Liver (tissue), 9 donors: Measurements from ENCODE around the gene RELT. TPM values are rescaled to one million over a fixed set of nuclear protein-coding genes. Genes with fewer than 3 reads are reported as not detected.

Experiments used
- DNase-seq: peaks from one replicate; pipeline ENCODE4 v3.0.0-alpha.2; 2017; ENCODE audit warnings: low spot score
- H3K27ac ChIP-seq, 2 donors: one replicate each; pipeline ENCODE4 v1.7.0; 2013; ENCODE audit warnings: inconsistent platforms in 2 of 2, low read length in 2 of 2, control low read depth in 1 of 2, low read depth in 1 of 2, mild to moderate bottlenecking in 1 of 2
- H3K27me3 ChIP-seq, 4 donors: one replicate each; pipeline versions ENCODE4 v1.6.1 to v1.7.0; 2013; ENCODE audit warnings: low read length in 3 of 4, inconsistent platforms in 1 of 4, mild to moderate bottlenecking in 1 of 4, moderate library complexity in 1 of 4; ENCODE audit not compliant: control insufficient read depth in 4 of 4, insufficient read depth in 4 of 4
- H3K36me3 ChIP-seq, 4 donors: one replicate each; pipeline versions ENCODE4 v1.6.1 to v1.7.0; 2013; ENCODE audit warnings: low read length in 3 of 4, mild to moderate bottlenecking in 3 of 4, low read depth in 1 of 4, moderate library complexity in 1 of 4; ENCODE audit not compliant: control insufficient read depth in 4 of 4, insufficient read depth in 3 of 4
- H3K4me1 ChIP-seq, 4 donors: one replicate each; pipeline versions ENCODE4 v1.6.1 to v1.7.0; 2013; ENCODE audit warnings: low read length in 3 of 4, mild to moderate bottlenecking in 3 of 4, moderate library complexity in 1 of 4; ENCODE audit not compliant: control insufficient read depth in 4 of 4, insufficient read depth in 4 of 4
- H3K4me3 ChIP-seq, 3 donors: one replicate each; pipeline versions ENCODE4 v1.6.1 to v1.7.0; 2013; ENCODE audit warnings: low read length in 3 of 3, control low read depth in 1 of 3, low read depth in 1 of 3, mild to moderate bottlenecking in 1 of 3
- H3K9ac ChIP-seq, 2 donors: one replicate each; pipeline ENCODE4 v1.7.0; 2013; ENCODE audit warnings: low read length in 2 of 2, mild to moderate bottlenecking in 2 of 2, moderate library complexity in 2 of 2, control low read depth in 1 of 2, low read depth in 1 of 2
- H3K9me3 ChIP-seq, 4 donors: one replicate each; pipeline versions ENCODE4 v1.6.1 to v1.7.0; 2013; ENCODE audit warnings: low read length in 3 of 4; ENCODE audit not compliant: control insufficient read depth in 4 of 4
- EGR1 ChIP-seq, 2 donors: IDR thresholded peaks; 2 replicates each; pipeline ENCODE4 v1.6.1; 2016 to 2018; ENCODE audit warnings: antibody characterized with exemption in 2 of 2, low read depth in 2 of 2
- FOXA1 ChIP-seq: IDR thresholded peaks from 2 replicates; pipeline ENCODE4 v1.6.1; 2016; ENCODE audit warnings: antibody characterized with exemption
- FOXA2 ChIP-seq: IDR thresholded peaks from 2 replicates; pipeline ENCODE4 v1.6.1; 2016; ENCODE audit warnings: antibody characterized with exemption
- GABPA ChIP-seq, 2 donors: IDR thresholded peaks in 1 of 2; conservative IDR thresholded peaks in 1 of 2; 2 replicates each; pipeline ENCODE4 v1.6.1; 2016; ENCODE audit warnings: antibody characterized with exemption in 2 of 2, mild to moderate bottlenecking in 1 of 2, moderate library complexity in 1 of 2
- HNF4A ChIP-seq, 2 donors: conservative IDR thresholded peaks; 2 replicates each; pipeline ENCODE4 v1.6.1; 2016; ENCODE audit warnings: antibody characterized with exemption in 2 of 2, mild to moderate bottlenecking in 2 of 2
- HNF4G ChIP-seq: IDR thresholded peaks from 2 replicates; pipeline ENCODE4 v1.6.1; 2016; ENCODE audit warnings: antibody characterized with exemption
- JUND ChIP-seq, 2 donors: IDR thresholded peaks; 2 replicates each; pipeline ENCODE4 v1.6.1; 2016; ENCODE audit warnings: antibody characterized with exemption in 2 of 2
- MAX ChIP-seq: IDR thresholded peaks from 2 replicates; pipeline ENCODE4 v1.6.1; 2016; ENCODE audit warnings: antibody characterized with exemption
- NR2F2 ChIP-seq: IDR thresholded peaks from 2 replicates; pipeline ENCODE4 v1.6.1; 2016; ENCODE audit warnings: antibody characterized with exemption
- RAD21 ChIP-seq, 2 donors: IDR thresholded peaks; 2 replicates each; pipeline ENCODE4 v1.6.1; 2016; ENCODE audit warnings: antibody characterized with exemption in 2 of 2, mild to moderate bottlenecking in 2 of 2
- REST ChIP-seq: IDR thresholded peaks from 2 replicates; pipeline ENCODE4 v1.6.1; 2016; ENCODE audit warnings: antibody characterized with exemption, mild to moderate bottlenecking
- RXRA ChIP-seq, 2 donors: IDR thresholded peaks; 2 replicates each; pipeline ENCODE4 v1.6.1; 2017 to 2018; ENCODE audit warnings: antibody characterized with exemption in 2 of 2, mild to moderate bottlenecking in 1 of 2
- SP1 ChIP-seq: IDR thresholded peaks from 2 replicates; pipeline ENCODE4 v1.6.1; 2018; ENCODE audit warnings: antibody characterized with exemption, mild to moderate bottlenecking
- TAF1 ChIP-seq: conservative IDR thresholded peaks from 2 replicates; pipeline ENCODE4 v1.6.1; 2016; ENCODE audit warnings: antibody characterized with exemption, mild to moderate bottlenecking
- YY1 ChIP-seq: IDR thresholded peaks from 2 replicates; pipeline ENCODE4 v1.6.1; 2016; ENCODE audit warnings: antibody characterized with exemption, mild to moderate bottlenecking
- WGBS: extraction: QIAGEN DNeasy Blood & Tissue Kit; methylation state at CpG from one replicate; pipeline ENCODE4 v1.1.7; 2013; 5-methylcytosine and 5-hydroxymethylcytosine counted together
- polyA plus RNA-seq, 2 donors: library from polyadenylated mRNA; stranded (reverse) in 1 of 2; unstranded in 1 of 2; fragments of 200-250 nt in 1 of 2; fragments of >200 nt in 1 of 2; fragmentation: Nextera tagmentation in 1 of 2; extraction: Ambion mirVana in 1 of 2; gene quantifications; one replicate each; pipeline versions ENCODE4 v1.2.1 to v1.2.3, GENCODE V29; 2013 to 2015
- total RNA-seq, 2 donors: library from RNA; depleted of rRNA; stranded (reverse); fragments of >200 nt; gene quantifications; one replicate each; pipeline ENCODE4 v1.2.3, GENCODE V29; 2014
- TF ChIP-seq, protein P1 (sequence below): IDR thresholded peaks from 2 replicates; pipeline ENCODE4 v1.6.1; 2016; ENCODE audit warnings: antibody characterized with exemption
- TF ChIP-seq, protein P2 (sequence below): fragments of 150-350 bp; IDR thresholded peaks from 2 replicates; pipeline ENCODE4 v1.5.1; 2017; ENCODE audit warnings: improper control_type of control experiment, low read depth, low read length; ENCODE audit not compliant: missing input control
- TF ChIP-seq, protein P3 (sequence below): IDR thresholded peaks from 2 replicates; pipeline ENCODE4 v1.6.1; 2016; ENCODE audit warnings: antibody characterized with exemption
- donor health status: healthy.
- donor health status: healthy.
- donor health status: healthy.
- donor health status: healthy.
- donor health status: healthy.

RELT gene
- total and polyA plus RNA-seq, 4 donors = 0.21 to 8.0 (median 2.3) TPM

GRCh38 chr11:73439002-73439843 is 63.0 kb downstream of the RELT start:
- H3K27me3 ChIP-seq = no peaks in the 10 kb centered on the region
- H3K9ac ChIP-seq = no peak overlapping the region
- no peak for DNase-seq
- TF ChIP-seq, protein P1, sequence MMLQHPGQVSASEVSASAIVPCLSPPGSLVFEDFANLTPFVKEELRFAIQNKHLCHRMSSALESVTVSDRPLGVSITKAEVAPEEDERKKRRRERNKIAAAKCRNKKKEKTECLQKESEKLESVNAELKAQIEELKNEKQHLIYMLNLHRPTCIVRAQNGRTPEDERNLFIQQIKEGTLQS = no peak
- no peak for TF ChIP-seq RAD21 (IDR thresholded peaks at IDR 0.05)
- no peak for TF ChIP-seq FOXA2
- TF ChIP-seq EGR1 (IDR thresholded peaks at IDR 0.05; ENCODE audit: low read depth in 2 of 2) = no peak
- TF ChIP-seq HNF4G = peak; percentile 16
- TF ChIP-seq REST = no peak
- TF ChIP-seq, protein P2, sequence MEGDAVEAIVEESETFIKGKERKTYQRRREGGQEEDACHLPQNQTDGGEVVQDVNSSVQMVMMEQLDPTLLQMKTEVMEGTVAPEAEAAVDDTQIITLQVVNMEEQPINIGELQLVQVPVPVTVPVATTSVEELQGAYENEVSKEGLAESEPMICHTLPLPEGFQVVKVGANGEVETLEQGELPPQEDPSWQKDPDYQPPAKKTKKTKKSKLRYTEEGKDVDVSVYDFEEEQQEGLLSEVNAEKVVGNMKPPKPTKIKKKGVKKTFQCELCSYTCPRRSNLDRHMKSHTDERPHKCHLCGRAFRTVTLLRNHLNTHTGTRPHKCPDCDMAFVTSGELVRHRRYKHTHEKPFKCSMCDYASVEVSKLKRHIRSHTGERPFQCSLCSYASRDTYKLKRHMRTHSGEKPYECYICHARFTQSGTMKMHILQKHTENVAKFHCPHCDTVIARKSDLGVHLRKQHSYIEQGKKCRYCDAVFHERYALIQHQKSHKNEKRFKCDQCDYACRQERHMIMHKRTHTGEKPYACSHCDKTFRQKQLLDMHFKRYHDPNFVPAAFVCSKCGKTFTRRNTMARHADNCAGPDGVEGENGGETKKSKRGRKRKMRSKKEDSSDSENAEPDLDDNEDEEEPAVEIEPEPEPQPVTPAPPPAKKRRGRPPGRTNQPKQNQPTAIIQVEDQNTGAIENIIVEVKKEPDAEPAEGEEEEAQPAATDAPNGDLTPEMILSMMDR = no peak
- TF ChIP-seq TAF1 = no peak
- TF ChIP-seq, protein P3, sequence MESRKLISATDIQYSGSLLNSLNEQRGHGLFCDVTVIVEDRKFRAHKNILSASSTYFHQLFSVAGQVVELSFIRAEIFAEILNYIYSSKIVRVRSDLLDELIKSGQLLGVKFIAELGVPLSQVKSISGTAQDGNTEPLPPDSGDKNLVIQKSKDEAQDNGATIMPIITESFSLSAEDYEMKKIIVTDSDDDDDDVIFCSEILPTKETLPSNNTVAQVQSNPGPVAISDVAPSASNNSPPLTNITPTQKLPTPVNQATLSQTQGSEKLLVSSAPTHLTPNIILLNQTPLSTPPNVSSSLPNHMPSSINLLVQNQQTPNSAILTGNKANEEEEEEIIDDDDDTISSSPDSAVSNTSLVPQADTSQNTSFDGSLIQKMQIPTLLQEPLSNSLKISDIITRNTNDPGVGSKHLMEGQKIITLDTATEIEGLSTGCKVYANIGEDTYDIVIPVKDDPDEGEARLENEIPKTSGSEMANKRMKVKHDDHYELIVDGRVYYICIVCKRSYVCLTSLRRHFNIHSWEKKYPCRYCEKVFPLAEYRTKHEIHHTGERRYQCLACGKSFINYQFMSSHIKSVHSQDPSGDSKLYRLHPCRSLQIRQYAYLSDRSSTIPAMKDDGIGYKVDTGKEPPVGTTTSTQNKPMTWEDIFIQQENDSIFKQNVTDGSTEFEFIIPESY = no peak
- peak; percentile 99 to 100 for TF ChIP-seq RXRA (IDR thresholded peaks at IDR 0.05)
- peak; percentile 22 for TF ChIP-seq SP1
- TF ChIP-seq HNF4A (conservative IDR thresholded peaks at IDR 0.05) = peak; percentile 15 to 58
- no peak for TF ChIP-seq GABPA (IDR thresholded peaks at IDR 0.05 in 1 of 2, conservative IDR thresholded peaks at IDR 0.05 in 1 of 2)
- peak; percentile 10 for TF ChIP-seq YY1
- peak; percentile 74 for TF ChIP-seq NR2F2
- no peak for TF ChIP-seq FOXA1
- no peak for TF ChIP-seq JUND (IDR thresholded peaks at IDR 0.05)
- no peak for TF ChIP-seq MAX
- H3K4me1 ChIP-seq = peaks cover 0 to 12% (median 9%) of the 10 kb centered on the region in 4 donors
- H3K4me3 ChIP-seq = no peak overlapping the region
- WGBS = 51% methylated on average over 5 of the region's 5 CpGs
- H3K36me3 ChIP-seq = no peaks in the 10 kb centered on the region
- H3K9me3 ChIP-seq = no peaks in the 10 kb centered on the region
- no peak overlapping the region for H3K27ac ChIP-seq
